Neuron (in vitro differentiated cells): ENCODE measurements around the gene RTL10.

Experiments used
- H2AFZ ChIP-seq: one replicate; pipeline ENCODE4 v1.6.1; 2013; ENCODE audit warnings: low read depth, mild to moderate bottlenecking, inconsistent platforms, low read length, moderate library complexity
- H3K27me3 ChIP-seq: one replicate; pipeline ENCODE4 v1.6.1; 2013; ENCODE audit warnings: low read length; ENCODE audit not compliant: insufficient read depth
- H3K36me3 ChIP-seq: one replicate; pipeline ENCODE4 v1.6.1; 2013; ENCODE audit warnings: low read length; ENCODE audit not compliant: insufficient read depth
- H3K4me1 ChIP-seq: one replicate; pipeline ENCODE4 v1.6.1; 2013; ENCODE audit warnings: low read length; ENCODE audit not compliant: insufficient read depth
- H3K4me3 ChIP-seq: 2 replicates; pipeline ENCODE4 v1.5.1; 2013; ENCODE audit warnings: mild to moderate bottlenecking, low read length, moderate library complexity
- H3K9me3 ChIP-seq: one replicate; pipeline ENCODE4 v1.6.1; 2013; ENCODE audit warnings: low read length

RTL10 gene

GRCh38 chr22:19854778-19855503 is at the start of gene RTL10, which contains the start of gene GNB1L:
Gene RTL10, minus strand, starts transcription at chr22:19854874. Its CDS starts 2,613 bp downstream, at chr22:19852261.
Gene GNB1L, minus strand, starts transcription at chr22:19854874. Its CDS starts 33,519 bp downstream, at chr22:19821355.
- Histone ChIP-seq H3K36me3 (peaks cover 24% of the 10 kb centered on the region), H3K4me3 (peak within 1 kb of the TSS; percentile 90), H3K9me3 (no peaks in the 10 kb centered on the region), H3K27me3 (no peaks in the 10 kb centered on the region), H2AFZ (peak within 1 kb of the TSS; percentile 81), H3K4me1 (peaks cover 27% of the 10 kb centered on the region)

GRCh38 chr22:19904174-19904856 is 49.6 kb upstream of the RTL10 start:
- no peak overlapping the region for H2AFZ ChIP-seq
- H3K4me1 ChIP-seq: peaks cover 15% of the 10 kb centered on the region
- no peaks in the 10 kb centered on the region for H3K36me3 ChIP-seq
- H3K4me3 ChIP-seq: no peak overlapping the region
- peaks cover 9% of the 10 kb centered on the region for H3K27me3 ChIP-seq
- H3K9me3 ChIP-seq: no peaks in the 10 kb centered on the region

- Histone ChIP-seq H3K9me3 (no peaks in the 10 kb centered on the region), H2AFZ (no peak overlapping the region)
Observed at GRCh38 chr22:19903513-19903912, 48.8 kb upstream of the RTL10 start.

GRCh38 chr22:19903031-19903430 is 48.4 kb upstream of the RTL10 start:
- peaks cover 9% of the 10 kb centered on the region for H3K27me3 ChIP-seq
- H3K9me3 ChIP-seq: no peaks in the 10 kb centered on the region
- H2AFZ ChIP-seq: no peak overlapping the region
- peaks cover 13% of the 10 kb centered on the region for H3K4me1 ChIP-seq
- no peak overlapping the region for H3K4me3 ChIP-seq
- H3K36me3 ChIP-seq: no peaks in the 10 kb centered on the region

More at GRCh38 chr22:19903513-19903912, 48.8 kb upstream of the RTL10 start:
- no peaks in the 10 kb centered on the region for H3K36me3 ChIP-seq
- peaks cover 9% of the 10 kb centered on the region for H3K27me3 ChIP-seq
- peaks cover 13% of the 10 kb centered on the region for H3K4me1 ChIP-seq
- no peak overlapping the region for H3K4me3 ChIP-seq

- Histone ChIP-seq H3K4me3 (no peak overlapping the region), H3K36me3 (no peaks in the 10 kb centered on the region), H3K4me1 (peaks cover 13% of the 10 kb centered on the region), H2AFZ (no peak overlapping the region), H3K9me3 (no peaks in the 10 kb centered on the region), H3K27me3 (peaks cover 9% of the 10 kb centered on the region)
Observed at GRCh38 chr22:19902245-19902715, 47.6 kb upstream of the RTL10 start.

- Histone ChIP-seq H3K9me3 (no peaks in the 10 kb centered on the region), H3K36me3 (no peaks in the 10 kb centered on the region), H3K4me1 (peaks cover 13% of the 10 kb centered on the region), H3K27me3 (peaks cover 14% of the 10 kb centered on the region), H3K4me3 (no peak overlapping the region), H2AFZ (no peak overlapping the region)
Observed at GRCh38 chr22:19901577-19902244, 47.0 kb upstream of the RTL10 start.

- Histone ChIP-seq H3K36me3 (no peaks in the 10 kb centered on the region), H3K27me3 (peaks cover 14% of the 10 kb centered on the region), H3K4me1 (peaks cover 13% of the 10 kb centered on the region), H3K9me3 (no peaks in the 10 kb centered on the region), H2AFZ (no peak overlapping the region), H3K4me3 (no peak overlapping the region)
Observed at GRCh38 chr22:19900707-19901436, 46.2 kb upstream of the RTL10 start.

- no peak overlapping the region for H3K4me3 ChIP-seq
- peaks cover 13% of the 10 kb centered on the region for H3K4me1 ChIP-seq
- H3K27me3 ChIP-seq: peaks cover 10% of the 10 kb centered on the region
- no peak overlapping the region for H2AFZ ChIP-seq
- no peaks in the 10 kb centered on the region for H3K36me3 ChIP-seq
- no peaks in the 10 kb centered on the region for H3K9me3 ChIP-seq
Observed at GRCh38 chr22:19898831-19899567, 44.3 kb upstream of the RTL10 start.

- Histone ChIP-seq H3K4me1 (peaks cover 11% of the 10 kb centered on the region), H3K4me3 (no peak overlapping the region), H3K27me3 (peaks cover 12% of the 10 kb centered on the region), H2AFZ (no peak overlapping the region), H3K36me3 (no peaks in the 10 kb centered on the region), H3K9me3 (no peaks in the 10 kb centered on the region)
Observed at GRCh38 chr22:19898145-19898544, 43.5 kb upstream of the RTL10 start.

GRCh38 chr22:19897726-19898125 is 43.1 kb upstream of the RTL10 start:
- H2AFZ ChIP-seq: no peak overlapping the region
- H3K9me3 ChIP-seq: no peaks in the 10 kb centered on the region
- peaks cover 11% of the 10 kb centered on the region for H3K4me1 ChIP-seq
- peaks cover 12% of the 10 kb centered on the region for H3K27me3 ChIP-seq
- no peak overlapping the region for H3K4me3 ChIP-seq
- no peaks in the 10 kb centered on the region for H3K36me3 ChIP-seq

- H3K36me3 ChIP-seq: no peaks in the 10 kb centered on the region
- H3K27me3 ChIP-seq: peaks cover 13% of the 10 kb centered on the region
- no peaks in the 10 kb centered on the region for H3K9me3 ChIP-seq
- no peak overlapping the region for H2AFZ ChIP-seq
- H3K4me1 ChIP-seq: peaks cover 15% of the 10 kb centered on the region
- H3K4me3 ChIP-seq: no peak overlapping the region
Observed at GRCh38 chr22:19896665-19897355, 42.1 kb upstream of the RTL10 start.
